ENCODE results near the gene MYO7B.

The MYO7B gene

DNA sequence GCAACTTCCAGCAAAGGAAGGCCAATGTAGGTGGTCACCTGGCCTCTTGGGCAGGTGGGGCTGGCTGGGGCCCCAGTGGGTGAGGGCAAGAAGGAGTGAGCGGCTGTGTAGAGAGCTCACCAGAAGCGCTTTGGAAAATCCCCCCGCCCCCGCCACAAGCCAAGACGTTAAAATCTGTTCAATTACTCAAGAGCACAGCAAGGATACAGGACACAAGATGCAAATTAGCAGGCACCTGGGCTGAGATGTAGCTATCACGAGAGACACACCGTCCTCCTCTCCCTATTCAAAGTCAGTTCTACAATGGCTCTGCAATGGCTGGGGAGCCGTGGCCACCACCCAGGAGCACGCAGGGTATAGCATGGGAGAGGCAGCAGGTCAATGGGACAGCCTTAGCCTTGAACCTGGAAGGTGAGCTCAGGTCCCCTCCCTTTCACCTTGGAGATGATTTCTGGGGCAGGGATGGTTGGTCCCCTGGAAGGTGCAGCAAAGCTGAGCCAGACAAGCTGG is 72.0 kb downstream of the MYO7B start:
- peak; percentile 8 for DNase-seq
- TF ChIP-seq, protein P1, sequence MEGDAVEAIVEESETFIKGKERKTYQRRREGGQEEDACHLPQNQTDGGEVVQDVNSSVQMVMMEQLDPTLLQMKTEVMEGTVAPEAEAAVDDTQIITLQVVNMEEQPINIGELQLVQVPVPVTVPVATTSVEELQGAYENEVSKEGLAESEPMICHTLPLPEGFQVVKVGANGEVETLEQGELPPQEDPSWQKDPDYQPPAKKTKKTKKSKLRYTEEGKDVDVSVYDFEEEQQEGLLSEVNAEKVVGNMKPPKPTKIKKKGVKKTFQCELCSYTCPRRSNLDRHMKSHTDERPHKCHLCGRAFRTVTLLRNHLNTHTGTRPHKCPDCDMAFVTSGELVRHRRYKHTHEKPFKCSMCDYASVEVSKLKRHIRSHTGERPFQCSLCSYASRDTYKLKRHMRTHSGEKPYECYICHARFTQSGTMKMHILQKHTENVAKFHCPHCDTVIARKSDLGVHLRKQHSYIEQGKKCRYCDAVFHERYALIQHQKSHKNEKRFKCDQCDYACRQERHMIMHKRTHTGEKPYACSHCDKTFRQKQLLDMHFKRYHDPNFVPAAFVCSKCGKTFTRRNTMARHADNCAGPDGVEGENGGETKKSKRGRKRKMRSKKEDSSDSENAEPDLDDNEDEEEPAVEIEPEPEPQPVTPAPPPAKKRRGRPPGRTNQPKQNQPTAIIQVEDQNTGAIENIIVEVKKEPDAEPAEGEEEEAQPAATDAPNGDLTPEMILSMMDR (IDR thresholded peaks at IDR 0.05; ENCODE audit: borderline replicate concordance, extremely low read depth, low read length, poor library complexity, severe bottlenecking): no peak
- TF ChIP-seq EZH2 (IDR thresholded peaks at IDR 0.05; ENCODE audit: borderline replicate concordance, low read depth, low read length, severe bottlenecking): no peak
- H2AFZ ChIP-seq (ENCODE audit: low read depth, low read length): no peak overlapping the region

DNA sequence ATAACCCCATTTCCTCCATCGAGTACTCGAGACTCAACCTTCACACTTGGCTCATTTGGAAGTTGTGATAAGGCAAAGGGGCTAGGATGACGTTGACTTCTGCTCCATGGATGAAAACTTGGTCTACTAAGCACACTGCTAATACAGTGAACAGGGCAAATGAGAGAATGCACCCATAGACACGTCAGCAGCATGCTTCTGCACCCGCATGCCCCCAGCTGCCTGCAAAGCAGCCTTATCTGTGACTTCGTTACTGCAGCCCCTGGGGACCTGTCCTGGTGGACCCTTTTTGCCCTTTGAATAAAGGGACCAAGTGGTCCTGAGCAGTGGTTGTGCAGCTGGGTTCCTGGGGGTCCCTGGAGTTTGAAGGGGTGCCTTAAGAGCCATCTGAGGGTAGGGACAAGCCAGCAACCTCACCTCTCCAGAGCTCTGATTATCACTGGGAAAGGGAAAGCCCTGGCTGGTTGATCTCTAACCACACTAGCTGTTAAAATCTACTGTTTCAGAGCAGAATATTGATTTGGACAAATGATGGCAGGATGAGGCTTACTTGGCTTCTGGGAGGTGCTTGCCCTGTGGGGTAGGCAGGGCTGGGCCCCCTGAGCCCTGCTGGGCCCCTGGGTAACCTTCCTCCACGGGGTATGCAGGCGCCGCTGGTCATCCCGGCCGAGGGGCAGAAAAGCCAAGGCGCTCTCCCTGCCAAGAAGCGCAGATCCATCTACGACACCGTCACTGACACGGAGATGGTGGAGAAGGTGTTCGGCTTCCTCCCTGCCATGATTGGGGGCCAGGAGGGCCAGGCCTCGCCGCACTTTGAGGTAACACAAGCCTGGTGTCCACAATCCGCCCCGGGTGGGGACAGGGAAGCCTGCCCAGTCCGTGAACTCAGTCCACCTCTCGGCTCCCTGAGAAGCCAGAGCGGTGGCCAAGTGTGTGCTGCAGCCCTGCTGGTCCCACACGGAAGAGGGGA is 72.9 kb downstream of the MYO7B start:
- no peaks in the 10 kb centered on the region for H4K20me1 ChIP-seq (ENCODE audit: insufficient read depth, low read length)
- peak overlapping the region; percentile 55 for H3K9ac ChIP-seq (ENCODE audit: low read depth, low read length)
- no peaks in the 10 kb centered on the region for H3K27me3 ChIP-seq (ENCODE audit: insufficient read depth, low read length, poor library complexity)
- H3K36me3 ChIP-seq (ENCODE audit: insufficient read depth, low read length): peaks cover 65% of the 10 kb centered on the region
- no peak overlapping the region for H2AFZ ChIP-seq (ENCODE audit: low read depth, low read length)
- TF ChIP-seq, protein P1 (IDR thresholded peaks at IDR 0.05; ENCODE audit: borderline replicate concordance, extremely low read depth, low read length, poor library complexity, severe bottlenecking): no peak
- TF ChIP-seq EZH2 (IDR thresholded peaks at IDR 0.05; ENCODE audit: borderline replicate concordance, low read depth, low read length, severe bottlenecking): no peak
- ATAC-seq (ENCODE audit: insufficient read depth, low read depth) (peak; percentile 30), DNase-seq (peak; percentile 50)
- H3K4me1 ChIP-seq (ENCODE audit: insufficient read depth, low read length): peaks cover 100% of the 10 kb centered on the region
- H3K79me2 ChIP-seq (ENCODE audit: insufficient read depth, low read length): peaks cover 71% of the 10 kb centered on the region
- H3K27ac ChIP-seq (ENCODE audit: low read length): peak overlapping the region; percentile 97
- H3K4me2 ChIP-seq (ENCODE audit: insufficient read depth, low read length): peak overlapping the region; percentile 48
- peak overlapping the region in 1 of 2 experiments; percentile 15; a peak in 1 of 4 replicates for H3K4me3 ChIP-seq (ENCODE audit: low read depth in 1 of 2, low read length in 2 of 2)
- H3K9me3 ChIP-seq (ENCODE audit: insufficient read depth, low read length, severe bottlenecking): peaks cover 24% of the 10 kb centered on the region

More for the DNA sequence above, 72.0 kb downstream of the MYO7B start:
- Histone ChIP-seq H3K9ac (ENCODE audit: low read depth, low read length) (peak overlapping the region; percentile 55), H3K79me2 (ENCODE audit: insufficient read depth, low read length) (peaks cover 76% of the 10 kb centered on the region), H3K27ac (ENCODE audit: low read length) (peak overlapping the region; percentile 97), H3K4me2 (ENCODE audit: insufficient read depth, low read length) (no peak overlapping the region), H3K36me3 (ENCODE audit: insufficient read depth, low read length) (peaks cover 65% of the 10 kb centered on the region), H3K4me1 (ENCODE audit: insufficient read depth, low read length) (peaks cover 99% of the 10 kb centered on the region), H4K20me1 (ENCODE audit: insufficient read depth, low read length) (no peaks in the 10 kb centered on the region), H3K27me3 (ENCODE audit: insufficient read depth, low read length, poor library complexity) (no peaks in the 10 kb centered on the region), H3K4me3 (ENCODE audit: low read depth in 1 of 2, low read length in 2 of 2) (no peak overlapping the region; a peak in 1 of 4 replicates), H3K9me3 (ENCODE audit: insufficient read depth, low read length, severe bottlenecking) (peaks cover 24% of the 10 kb centered on the region)
- ATAC-seq (ENCODE audit: insufficient read depth, low read depth): no peak

DNA sequence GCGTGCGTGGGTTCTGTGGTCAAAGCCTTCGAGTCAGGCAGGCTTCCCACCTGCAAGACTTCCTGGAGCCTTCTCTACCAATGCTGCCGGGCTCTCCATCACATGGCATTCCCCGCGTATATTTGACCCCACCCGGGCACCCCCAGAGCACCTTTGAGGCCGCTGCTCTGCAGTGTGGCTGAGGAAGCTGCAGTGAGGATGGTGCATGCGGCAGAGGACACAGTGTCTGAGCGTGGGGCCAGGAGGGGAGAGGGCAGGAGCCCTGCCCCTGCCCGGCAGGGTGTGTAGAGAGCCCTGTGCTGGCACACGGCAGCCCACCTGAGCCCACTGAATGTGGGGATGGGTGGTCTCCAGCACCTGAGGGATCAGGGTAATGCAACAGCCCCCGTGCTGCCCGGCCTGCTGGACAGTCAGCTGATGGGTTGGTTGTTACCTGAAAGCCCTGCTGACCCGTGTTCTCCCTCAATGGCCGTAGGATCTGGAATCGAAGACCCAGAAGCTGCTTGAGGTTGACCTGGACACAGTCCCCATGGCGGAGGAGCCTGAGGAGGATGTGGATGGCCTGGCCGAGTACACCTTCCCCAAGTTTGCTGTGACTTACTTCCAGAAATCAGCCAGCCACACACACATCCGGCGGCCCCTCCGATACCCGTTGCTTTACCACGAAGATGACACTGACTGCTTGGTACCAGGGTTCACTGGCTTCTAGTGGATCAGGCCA is 73.7 kb downstream of the MYO7B start:
- Histone ChIP-seq H3K4me2 (ENCODE audit: insufficient read depth, low read length) (peak overlapping the region; percentile 48), H3K4me3 (ENCODE audit: low read depth in 1 of 2, low read length in 2 of 2) (peak overlapping the region in 1 of 2 experiments; percentile 24; a peak in 1 of 4 replicates), H3K36me3 (ENCODE audit: insufficient read depth, low read length) (peaks cover 69% of the 10 kb centered on the region), H3K4me1 (ENCODE audit: insufficient read depth, low read length) (peaks cover 100% of the 10 kb centered on the region), H4K20me1 (ENCODE audit: insufficient read depth, low read length) (no peaks in the 10 kb centered on the region), H3K9me3 (ENCODE audit: insufficient read depth, low read length, severe bottlenecking) (peaks cover 22% of the 10 kb centered on the region), H3K79me2 (ENCODE audit: insufficient read depth, low read length) (peaks cover 67% of the 10 kb centered on the region), H3K27me3 (ENCODE audit: insufficient read depth, low read length, poor library complexity) (no peaks in the 10 kb centered on the region), H3K27ac (ENCODE audit: low read length) (peak overlapping the region; percentile 97), H3K9ac (ENCODE audit: low read depth, low read length) (peak overlapping the region; percentile 55), H2AFZ (ENCODE audit: low read depth, low read length) (no peak overlapping the region)
- ATAC-seq (ENCODE audit: insufficient read depth, low read depth) (peak; percentile 63), DNase-seq (peak; percentile 83)
- no peak for TF ChIP-seq EZH2 (IDR thresholded peaks at IDR 0.05; ENCODE audit: borderline replicate concordance, low read depth, low read length, severe bottlenecking)
- TF ChIP-seq, protein P1 (IDR thresholded peaks at IDR 0.05; ENCODE audit: borderline replicate concordance, extremely low read depth, low read length, poor library complexity, severe bottlenecking): no peak
